ENCODE measurements around the gene EXOC6B.

EXOC6B gene

DNA sequence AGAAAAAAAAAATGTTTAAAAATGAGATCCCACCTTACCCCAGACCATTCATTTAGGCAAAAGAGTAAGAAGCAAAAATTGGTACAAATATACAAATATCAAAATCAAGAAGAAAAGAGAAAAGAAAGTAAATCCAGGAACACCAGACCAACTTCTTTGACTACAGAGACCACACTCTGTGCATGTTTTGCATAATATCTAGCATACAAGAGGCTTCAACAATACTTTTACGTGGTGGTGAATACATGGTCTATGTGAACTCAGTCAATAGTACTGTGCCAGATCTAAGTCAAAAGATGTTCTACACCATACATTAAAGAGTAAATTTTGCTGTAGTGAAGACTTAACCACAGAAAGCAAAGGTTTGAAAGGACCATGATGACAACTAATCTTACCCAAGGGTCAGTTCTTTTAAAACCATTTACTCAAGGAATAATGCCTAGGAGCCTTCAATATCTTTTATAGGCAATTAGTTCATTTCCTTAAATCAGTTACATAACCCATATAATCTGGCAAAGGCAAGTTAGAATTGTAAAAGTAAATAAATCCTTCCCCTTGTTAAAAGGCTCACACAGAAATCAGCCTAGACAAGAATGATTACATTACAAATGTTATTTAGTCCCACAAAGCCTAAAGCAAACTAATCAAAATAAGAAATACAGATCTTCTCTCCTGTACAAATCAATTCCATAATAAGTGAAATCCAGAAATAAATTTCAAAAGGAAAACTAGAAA lies 115.2 kb downstream of the EXOC6B start:
- Histone ChIP-seq H3K79me2 (ENCODE audit: control insufficient read depth, insufficient read depth, low read length, poor library complexity) (no peaks in the 10 kb centered on the region), H3K14ac (ENCODE audit: low read length) (no peak overlapping the region), H3K18ac (ENCODE audit: low read length) (no peak overlapping the region), H3K4me3 (ENCODE audit: low read depth, low read length) (no peak overlapping the region), H2AK5ac (ENCODE audit: low read length) (no peak overlapping the region), H4K91ac (ENCODE audit: low read depth, low read length) (no peak overlapping the region), H2AFZ (ENCODE audit: insufficient read depth, low read length, poor library complexity) (no peak overlapping the region), H2BK120ac (ENCODE audit: insufficient read depth, low read length, poor library complexity) (no peak overlapping the region), H3K9ac (ENCODE audit: low read length) (no peak overlapping the region), H2BK12ac (ENCODE audit: low read length) (no peak overlapping the region), H4K12ac (ENCODE audit: low read depth, low read length) (no peak overlapping the region), H2BK5ac (ENCODE audit: low read depth, low read length, poor library complexity) (no peak overlapping the region), H4K8ac (ENCODE audit: low read depth, low read length) (no peak overlapping the region), H3K4me1 (ENCODE audit: control insufficient read depth in 1 of 2, insufficient read depth in 2 of 2, low read length in 2 of 2) (no peaks in the 10 kb centered on the region), H3K4ac (ENCODE audit: low read depth, low read length) (no peak overlapping the region), H3K27ac (ENCODE audit: low read depth, low read length) (no peak overlapping the region), H3K9me3 (ENCODE audit: insufficient read depth, low read depth, low read length) (no peaks in the 10 kb centered on the region), H3K79me1 (ENCODE audit: low read length) (no peaks in the 10 kb centered on the region), H3K4me2 (ENCODE audit: low read length) (no peak overlapping the region), H3K36me3 (ENCODE audit: control insufficient read depth in 1 of 2, insufficient read depth in 2 of 2, low read length in 2 of 2) (peaks cover 0 to 5% of the 10 kb centered on the region in 2 experiments), H3K23ac (ENCODE audit: low read length) (no peak overlapping the region), H3K27me3 (ENCODE audit: insufficient read depth, low read length) (no peaks in the 10 kb centered on the region)
- no CpG with 5 or more reads among the region's 1 CpG for WGBS (ENCODE audit: extremely low coverage, insufficient coverage, insufficient read length)
- no peak for DNase-seq

DNA sequence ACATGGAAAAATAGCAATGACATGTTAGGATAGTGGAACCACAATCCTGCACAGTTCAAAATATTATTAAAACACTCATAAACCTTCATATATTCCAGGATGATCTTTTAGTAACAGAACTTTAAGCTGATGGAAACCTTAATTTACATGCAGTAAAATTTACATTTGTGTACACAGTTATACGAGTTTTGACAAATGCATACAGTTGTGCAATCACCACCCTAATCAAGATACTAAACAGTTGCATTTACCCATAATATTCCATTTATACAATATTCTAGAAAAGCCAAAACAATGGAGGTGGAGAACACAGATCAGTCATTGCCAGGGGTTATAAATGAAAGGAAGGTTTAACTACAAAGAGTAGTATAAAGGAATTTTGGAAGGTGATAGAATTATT lies 117.6 kb downstream of the EXOC6B start:
- Histone ChIP-seq H3K4me1 (ENCODE audit: control insufficient read depth in 1 of 2, insufficient read depth in 2 of 2, low read length in 2 of 2) (no peaks in the 10 kb centered on the region), H2AK5ac (ENCODE audit: low read length) (no peak overlapping the region), H3K4ac (ENCODE audit: low read depth, low read length) (no peak overlapping the region), H3K18ac (ENCODE audit: low read length) (no peak overlapping the region), H2BK120ac (ENCODE audit: insufficient read depth, low read length, poor library complexity) (no peak overlapping the region), H3K14ac (ENCODE audit: low read length) (no peak overlapping the region), H3K23ac (ENCODE audit: low read length) (no peak overlapping the region), H3K4me3 (ENCODE audit: low read depth, low read length) (no peak overlapping the region), H2BK12ac (ENCODE audit: low read length) (no peak overlapping the region), H3K36me3 (ENCODE audit: control insufficient read depth in 1 of 2, insufficient read depth in 2 of 2, low read length in 2 of 2) (peaks cover 0 to 5% of the 10 kb centered on the region in 2 experiments), H3K27ac (ENCODE audit: low read depth, low read length) (no peak overlapping the region), H3K27me3 (ENCODE audit: insufficient read depth, low read length) (no peaks in the 10 kb centered on the region), H4K12ac (ENCODE audit: low read depth, low read length) (no peak overlapping the region), H3K79me2 (ENCODE audit: control insufficient read depth, insufficient read depth, low read length, poor library complexity) (no peaks in the 10 kb centered on the region), H2BK5ac (ENCODE audit: low read depth, low read length, poor library complexity) (no peak overlapping the region), H2AFZ (ENCODE audit: insufficient read depth, low read length, poor library complexity) (no peak overlapping the region), H3K4me2 (ENCODE audit: low read length) (no peak overlapping the region), H3K9ac (ENCODE audit: low read length) (no peak overlapping the region), H4K91ac (ENCODE audit: low read depth, low read length) (no peak overlapping the region), H4K8ac (ENCODE audit: low read depth, low read length) (no peak overlapping the region), H3K9me3 (ENCODE audit: insufficient read depth, low read depth, low read length) (no peaks in the 10 kb centered on the region), H3K79me1 (ENCODE audit: low read length) (no peaks in the 10 kb centered on the region)
- no peak for DNase-seq
- WGBS (ENCODE audit: extremely low coverage, insufficient coverage, insufficient read length): no CpG with 5 or more reads among the region's 1 CpG

DNA sequence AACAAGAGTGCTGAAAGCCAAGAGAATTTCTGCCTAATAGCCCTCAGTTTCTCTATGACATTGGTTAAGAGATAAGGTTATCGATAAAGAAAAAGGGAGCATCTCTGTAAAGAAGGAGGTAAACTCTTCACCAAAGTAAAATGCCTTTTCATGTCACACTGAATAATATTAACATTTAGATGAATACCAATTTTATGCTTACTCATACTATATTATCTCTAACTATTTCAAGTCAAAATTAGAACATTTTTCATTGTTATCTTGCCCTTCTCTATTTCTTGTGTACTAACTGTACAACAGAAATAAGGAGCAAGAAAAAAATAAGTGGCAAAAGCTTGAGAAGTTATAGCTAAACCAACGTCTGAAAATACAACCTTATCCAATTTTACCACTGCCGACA lies 127.5 kb downstream of the EXOC6B start:
- Histone ChIP-seq H4K8ac (ENCODE audit: low read depth, low read length) (no peak overlapping the region), H3K9ac (ENCODE audit: low read length) (no peak overlapping the region), H3K9me3 (ENCODE audit: insufficient read depth, low read depth, low read length) (no peaks in the 10 kb centered on the region), H3K27ac (ENCODE audit: low read depth, low read length) (no peak overlapping the region), H4K12ac (ENCODE audit: low read depth, low read length) (no peak overlapping the region), H4K91ac (ENCODE audit: low read depth, low read length) (no peak overlapping the region), H3K36me3 (ENCODE audit: control insufficient read depth in 1 of 2, insufficient read depth in 2 of 2, low read length in 2 of 2) (peaks cover 0 to 1% of the 10 kb centered on the region in 2 experiments), H2BK120ac (ENCODE audit: insufficient read depth, low read length, poor library complexity) (no peak overlapping the region), H3K4me3 (ENCODE audit: low read depth, low read length) (no peak overlapping the region), H2BK12ac (ENCODE audit: low read length) (no peak overlapping the region), H2AFZ (ENCODE audit: insufficient read depth, low read length, poor library complexity) (no peak overlapping the region), H3K14ac (ENCODE audit: low read length) (no peak overlapping the region), H3K4ac (ENCODE audit: low read depth, low read length) (no peak overlapping the region), H3K79me2 (ENCODE audit: control insufficient read depth, insufficient read depth, low read length, poor library complexity) (no peaks in the 10 kb centered on the region), H3K27me3 (ENCODE audit: insufficient read depth, low read length) (no peaks in the 10 kb centered on the region), H2AK5ac (ENCODE audit: low read length) (no peak overlapping the region), H2BK5ac (ENCODE audit: low read depth, low read length, poor library complexity) (no peak overlapping the region), H3K23ac (ENCODE audit: low read length) (no peak overlapping the region), H3K18ac (ENCODE audit: low read length) (no peak overlapping the region), H3K4me2 (ENCODE audit: low read length) (no peak overlapping the region), H3K4me1 (ENCODE audit: control insufficient read depth in 1 of 2, insufficient read depth in 2 of 2, low read length in 2 of 2) (peaks cover 0 to 5% of the 10 kb centered on the region in 2 experiments), H3K79me1 (ENCODE audit: low read length) (no peaks in the 10 kb centered on the region)
- no peak for DNase-seq
- WGBS (ENCODE audit: extremely low coverage, insufficient coverage, insufficient read length): no CpG with 5 or more reads among the region's 3 CpGs

DNA sequence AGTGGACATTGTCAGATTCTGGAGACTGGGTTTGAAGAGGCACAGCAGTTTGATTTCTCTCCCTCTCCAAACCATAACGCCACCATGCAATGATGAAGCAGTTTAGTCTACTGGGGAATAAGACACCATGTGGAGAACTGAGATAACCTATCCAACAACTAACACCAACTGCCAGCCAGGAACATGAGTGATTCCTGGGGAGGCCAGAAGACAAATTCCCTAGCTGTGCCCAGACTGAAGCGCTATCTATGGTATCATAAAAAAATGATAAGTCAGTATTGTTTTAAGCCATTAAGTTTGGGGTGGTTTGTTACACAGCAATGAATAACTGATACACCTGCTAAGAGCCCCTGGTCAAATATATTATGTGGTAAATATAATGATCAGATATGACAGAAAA lies 129.3 kb downstream of the EXOC6B start:
- no peak overlapping the region for H3K14ac ChIP-seq (ENCODE audit: low read length)
- no peak overlapping the region for H2AK5ac ChIP-seq (ENCODE audit: low read length)
- H3K79me2 ChIP-seq (ENCODE audit: control insufficient read depth, insufficient read depth, low read length, poor library complexity): no peaks in the 10 kb centered on the region
- H3K9me3 ChIP-seq (ENCODE audit: insufficient read depth, low read depth, low read length): no peaks in the 10 kb centered on the region
- H4K91ac ChIP-seq (ENCODE audit: low read depth, low read length): no peak overlapping the region
- H2AFZ ChIP-seq (ENCODE audit: insufficient read depth, low read length, poor library complexity): no peak overlapping the region
- no peak overlapping the region for H3K4me3 ChIP-seq (ENCODE audit: low read depth, low read length)
- H3K36me3 ChIP-seq (ENCODE audit: control insufficient read depth in 1 of 2, insufficient read depth in 2 of 2, low read length in 2 of 2): peaks cover 0 to 1% of the 10 kb centered on the region in 2 experiments
- no peak for DNase-seq
- no peak overlapping the region for H2BK5ac ChIP-seq (ENCODE audit: low read depth, low read length, poor library complexity)
- no peak overlapping the region for H3K4me2 ChIP-seq (ENCODE audit: low read length)
- no peak overlapping the region for H2BK120ac ChIP-seq (ENCODE audit: insufficient read depth, low read length, poor library complexity)
- no peaks in the 10 kb centered on the region for H3K79me1 ChIP-seq (ENCODE audit: low read length)
- H3K4me1 ChIP-seq (ENCODE audit: control insufficient read depth in 1 of 2, insufficient read depth in 2 of 2, low read length in 2 of 2): peaks cover 0 to 5% of the 10 kb centered on the region in 2 experiments
- no peak overlapping the region for H3K9ac ChIP-seq (ENCODE audit: low read length)
- H2BK12ac ChIP-seq (ENCODE audit: low read length): no peak overlapping the region
- H3K23ac ChIP-seq (ENCODE audit: low read length): no peak overlapping the region
- no CpG with 5 or more reads among the region's 2 CpGs for WGBS (ENCODE audit: extremely low coverage, insufficient coverage, insufficient read length)
- no peaks in the 10 kb centered on the region for H3K27me3 ChIP-seq (ENCODE audit: insufficient read depth, low read length)
- H3K4ac ChIP-seq (ENCODE audit: low read depth, low read length): no peak overlapping the region
- H3K18ac ChIP-seq (ENCODE audit: low read length): no peak overlapping the region
- H3K27ac ChIP-seq (ENCODE audit: low read depth, low read length): no peak overlapping the region
- no peak overlapping the region for H4K12ac ChIP-seq (ENCODE audit: low read depth, low read length)
- H4K8ac ChIP-seq (ENCODE audit: low read depth, low read length): no peak overlapping the region
